Dendritic cell treated with granulocyte-macrophage colony-stimulating factor and Interleukin-4, amounts not matched to agents 40 ng/mL and 50 ng/mL, for 4 days (primary cell): Measurements from ENCODE around the gene IL17RB.

ENCODE experiments used
- H3K27ac Mint-ChIP-seq: one replicate; pipeline ENCODE4 v1.8.0; 2022; ENCODE audit warnings: mild to moderate bottlenecking, mixed read lengths
- H3K27me3 Mint-ChIP-seq: one replicate; pipeline ENCODE4 v1.8.0; 2022; ENCODE audit warnings: mild to moderate bottlenecking, mixed read lengths
- H3K36me3 Mint-ChIP-seq: one replicate; pipeline ENCODE4 v1.8.0; 2022; ENCODE audit warnings: low read depth, mixed read lengths
- H3K4me1 Mint-ChIP-seq: one replicate; pipeline ENCODE4 v1.8.0; 2022; ENCODE audit warnings: low read depth, mixed read lengths
- H3K4me3 Mint-ChIP-seq: one replicate; pipeline ENCODE4 v1.8.0; 2022; ENCODE audit warnings: mild to moderate bottlenecking, moderate library complexity, mixed read lengths
- H3K9me3 Mint-ChIP-seq: one replicate; pipeline ENCODE4 v1.8.0; 2022; ENCODE audit warnings: mixed read lengths
- intact Hi-C: fragments of 100-400 bp; cut with micrococcal nuclease; formaldehyde crosslinking; loops from one replicate; pipeline ENCODE4 v1.15.0; 2022

Gene IL17RB

GRCh38 chr3:53807117-53807810 lies 39.1 kb upstream of the IL17RB start:
- peaks cover 29% of the 10 kb centered on the region for H3K4me1 Mint-ChIP-seq
- H3K36me3 Mint-ChIP-seq, result no peaks in the 10 kb centered on the region
- peaks cover 50% of the 10 kb centered on the region for H3K27me3 Mint-ChIP-seq
- no peak overlapping the region for H3K4me3 Mint-ChIP-seq
- intact Hi-C loops, result no loop called here
- H3K9me3 Mint-ChIP-seq, result no peaks in the 10 kb centered on the region
- peak overlapping the region; percentile 56 for H3K27ac Mint-ChIP-seq

GRCh38 chr3:53808496-53808895 lies 37.9 kb upstream of the IL17RB start:
- H3K4me1 Mint-ChIP-seq, result peaks cover 29% of the 10 kb centered on the region
- H3K4me3 Mint-ChIP-seq, result no peak overlapping the region
- H3K9me3 Mint-ChIP-seq, result no peaks in the 10 kb centered on the region
- intact Hi-C loops, result no loop called here
- no peaks in the 10 kb centered on the region for H3K36me3 Mint-ChIP-seq
- peaks cover 48% of the 10 kb centered on the region for H3K27me3 Mint-ChIP-seq
- H3K27ac Mint-ChIP-seq, result no peak overlapping the region

DNA sequence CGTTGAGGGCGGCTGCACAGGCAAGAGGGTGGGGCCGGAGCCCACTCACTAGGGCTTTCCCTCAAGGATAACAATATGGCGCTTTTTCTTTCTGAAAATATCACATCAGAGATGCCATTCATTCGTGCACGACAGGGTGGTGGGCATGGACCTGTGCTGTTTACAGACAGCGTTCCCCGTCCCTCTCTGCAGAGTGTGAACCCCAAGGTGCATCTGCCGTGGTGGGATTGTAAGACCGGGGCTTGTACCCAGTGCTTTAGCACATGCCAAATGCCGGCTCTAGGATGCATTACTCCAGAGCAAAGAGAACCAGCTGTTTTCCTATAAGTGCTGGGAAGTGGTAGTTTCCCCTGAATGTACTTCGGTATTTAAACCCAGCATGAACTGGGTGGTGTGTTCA lies 37.1 kb upstream of the IL17RB start:
- H3K9me3 Mint-ChIP-seq, result no peaks in the 10 kb centered on the region
- H3K27me3 Mint-ChIP-seq, result peaks cover 41% of the 10 kb centered on the region
- intact Hi-C loops, result no loop called here
- H3K27ac Mint-ChIP-seq, result no peak overlapping the region
- no peak overlapping the region for H3K4me3 Mint-ChIP-seq
- no peaks in the 10 kb centered on the region for H3K36me3 Mint-ChIP-seq
- peaks cover 22% of the 10 kb centered on the region for H3K4me1 Mint-ChIP-seq

DNA sequence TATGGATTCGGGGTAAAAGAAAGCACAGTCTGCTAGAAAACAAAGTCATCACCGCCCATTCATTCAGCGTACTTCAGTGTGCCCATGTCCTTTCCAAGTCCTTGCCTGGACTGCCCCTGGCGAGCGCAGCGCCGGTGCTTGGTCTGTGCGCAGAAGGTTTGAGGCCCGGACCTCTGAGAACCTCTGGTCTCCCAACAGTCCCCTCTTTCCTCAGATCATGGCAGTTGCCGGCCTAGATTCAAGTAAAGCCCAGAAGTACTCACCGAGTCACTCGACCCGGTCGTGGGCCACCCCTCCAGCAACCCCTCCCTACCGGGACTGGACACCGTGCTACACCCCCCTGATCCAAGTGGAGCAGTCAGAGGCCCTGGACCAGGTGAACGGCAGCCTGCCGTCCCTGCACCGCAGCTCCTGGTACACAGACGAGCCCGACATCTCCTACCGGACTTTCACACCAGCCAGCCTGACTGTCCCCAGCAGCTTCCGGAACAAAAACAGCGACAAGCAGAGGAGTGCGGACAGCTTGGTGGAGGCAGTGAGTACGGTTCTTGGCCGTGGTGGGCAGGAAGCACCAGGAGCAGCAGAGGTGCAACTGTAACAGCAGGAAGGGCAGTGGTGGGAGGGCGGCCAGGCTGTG lies 36.5 kb upstream of the IL17RB start:
- Mint-ChIP-seq H3K4me1 (peaks cover 15% of the 10 kb centered on the region), H3K27me3 (peaks cover 37% of the 10 kb centered on the region), H3K36me3 (no peaks in the 10 kb centered on the region), H3K4me3 (no peak overlapping the region), H3K27ac (no peak overlapping the region), H3K9me3 (no peaks in the 10 kb centered on the region)
- intact Hi-C loops, result no loop called here

GRCh38 chr3:53811143-53811927 lies 35.0 kb upstream of the IL17RB start:
- Mint-ChIP-seq H3K36me3 (no peaks in the 10 kb centered on the region), H3K27ac (no peak overlapping the region), H3K4me1 (peaks cover 5% of the 10 kb centered on the region), H3K27me3 (peaks cover 26% of the 10 kb centered on the region), H3K4me3 (no peak overlapping the region), H3K9me3 (no peaks in the 10 kb centered on the region)
- intact Hi-C loops, result no loop called here

GRCh38 chr3:53812434-53812833 lies 33.9 kb upstream of the IL17RB start:
- no peaks in the 10 kb centered on the region for H3K9me3 Mint-ChIP-seq
- H3K27ac Mint-ChIP-seq, result no peak overlapping the region
- peaks cover under 1% of the 10 kb centered on the region for H3K36me3 Mint-ChIP-seq
- intact Hi-C loops, result no loop called here
- no peaks in the 10 kb centered on the region for H3K4me1 Mint-ChIP-seq
- H3K27me3 Mint-ChIP-seq, result peaks cover 24% of the 10 kb centered on the region
- no peak overlapping the region for H3K4me3 Mint-ChIP-seq

DNA sequence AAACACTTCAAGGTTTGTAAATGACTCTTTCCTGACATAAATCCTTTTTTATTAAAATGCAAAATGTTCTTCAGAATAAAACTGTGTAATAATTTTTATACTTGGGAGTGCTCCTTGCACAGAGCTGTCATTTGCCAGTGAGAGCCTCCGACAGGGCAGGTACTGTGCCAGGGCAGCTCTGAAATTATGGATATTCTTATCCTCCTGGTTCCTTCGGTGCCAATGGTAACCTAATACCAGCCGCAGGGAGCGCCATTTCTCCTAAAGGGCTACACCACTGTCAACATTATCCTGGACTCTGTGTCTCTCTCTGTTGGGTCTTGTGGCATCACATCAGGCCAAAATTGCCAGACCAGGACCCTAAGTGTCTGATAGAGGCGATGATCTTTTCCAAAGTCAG lies 33.1 kb upstream of the IL17RB start:
- no peak overlapping the region for H3K27ac Mint-ChIP-seq
- peaks cover 28% of the 10 kb centered on the region for H3K27me3 Mint-ChIP-seq
- intact Hi-C loops, result no loop called here
- H3K36me3 Mint-ChIP-seq, result peaks cover 8% of the 10 kb centered on the region
- H3K9me3 Mint-ChIP-seq, result no peaks in the 10 kb centered on the region
- no peak overlapping the region for H3K4me3 Mint-ChIP-seq
- H3K4me1 Mint-ChIP-seq, result no peaks in the 10 kb centered on the region

DNA sequence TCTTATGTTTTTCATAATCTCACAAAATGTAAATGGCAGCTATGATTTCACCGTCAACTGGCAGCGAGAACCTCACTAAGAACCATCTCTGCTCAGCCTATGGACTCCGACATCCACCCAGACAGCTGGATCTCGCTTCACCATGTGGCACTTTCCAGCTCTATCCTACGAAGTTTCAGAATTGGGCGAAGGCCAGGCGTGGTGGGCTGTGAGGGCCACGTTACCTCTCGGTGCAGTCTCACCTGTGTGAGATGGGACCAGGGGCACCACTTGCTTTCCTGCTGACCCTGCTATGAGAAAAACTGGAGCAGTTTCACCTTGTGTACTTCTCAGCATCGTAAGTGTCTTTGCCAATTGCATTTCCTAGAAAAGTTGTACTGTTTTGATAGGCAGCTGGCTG lies 32.5 kb upstream of the IL17RB start:
- peaks cover 14% of the 10 kb centered on the region for H3K36me3 Mint-ChIP-seq
- H3K4me3 Mint-ChIP-seq, result no peak overlapping the region
- peaks cover 29% of the 10 kb centered on the region for H3K27me3 Mint-ChIP-seq
- intact Hi-C loops, result no loop called here
- no peaks in the 10 kb centered on the region for H3K4me1 Mint-ChIP-seq
- H3K9me3 Mint-ChIP-seq, result no peaks in the 10 kb centered on the region
- H3K27ac Mint-ChIP-seq, result no peak overlapping the region

- intact Hi-C loops, result no loop called here
- H3K9me3 Mint-ChIP-seq, result no peaks in the 10 kb centered on the region
- peaks cover 26% of the 10 kb centered on the region for H3K36me3 Mint-ChIP-seq
- H3K4me3 Mint-ChIP-seq, result no peak overlapping the region
- no peaks in the 10 kb centered on the region for H3K4me1 Mint-ChIP-seq
- H3K27ac Mint-ChIP-seq, result no peak overlapping the region
- peaks cover 31% of the 10 kb centered on the region for H3K27me3 Mint-ChIP-seq
Measured at GRCh38 chr3:53815067-53815466, 31.3 kb upstream of the IL17RB start.

DNA sequence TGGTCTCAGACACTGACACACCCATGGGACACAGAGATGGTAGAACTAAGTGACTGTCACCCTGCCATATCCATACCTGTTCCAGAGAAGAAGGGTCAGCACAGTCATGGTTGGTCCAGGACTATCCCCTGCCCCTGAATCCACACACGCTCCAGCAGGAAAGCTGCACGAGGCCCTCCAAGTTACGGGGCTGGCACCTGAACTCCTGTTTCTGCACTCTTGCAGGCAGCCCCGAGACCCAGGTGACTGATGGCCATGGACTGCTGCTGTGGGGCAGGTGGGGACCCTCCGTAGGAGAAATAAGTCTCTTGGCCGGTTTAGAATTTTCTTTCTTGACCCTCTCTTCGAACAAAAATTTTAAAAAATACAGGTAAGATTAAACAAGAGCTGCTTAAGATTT lies 30.7 kb upstream of the IL17RB start:
- H3K9me3 Mint-ChIP-seq, result no peaks in the 10 kb centered on the region
- H3K27ac Mint-ChIP-seq, result no peak overlapping the region
- H3K4me1 Mint-ChIP-seq, result no peaks in the 10 kb centered on the region
- peaks cover 32% of the 10 kb centered on the region for H3K27me3 Mint-ChIP-seq
- intact Hi-C loops, result no loop called here
- H3K4me3 Mint-ChIP-seq, result no peak overlapping the region
- peaks cover 28% of the 10 kb centered on the region for H3K36me3 Mint-ChIP-seq

GRCh38 chr3:53816425-53816824 lies 29.9 kb upstream of the IL17RB start:
- peaks cover 28% of the 10 kb centered on the region for H3K36me3 Mint-ChIP-seq
- intact Hi-C loops, result no loop called here
- H3K4me3 Mint-ChIP-seq, result no peak overlapping the region

GRCh38 chr3:53817211-53817610 lies 29.2 kb upstream of the IL17RB start:
- Mint-ChIP-seq H3K4me3 (no peak overlapping the region), H3K27me3 (peaks cover 30% of the 10 kb centered on the region), H3K27ac (no peak overlapping the region), H3K9me3 (no peaks in the 10 kb centered on the region), H3K4me1 (no peaks in the 10 kb centered on the region), H3K36me3 (peaks cover 28% of the 10 kb centered on the region)
- intact Hi-C loops, result no loop called here

More at GRCh38 chr3:53816425-53816824, 29.9 kb upstream of the IL17RB start:
- peaks cover 30% of the 10 kb centered on the region for H3K27me3 Mint-ChIP-seq
- H3K4me1 Mint-ChIP-seq, result no peaks in the 10 kb centered on the region
- H3K27ac Mint-ChIP-seq, result no peak overlapping the region
- H3K9me3 Mint-ChIP-seq, result no peaks in the 10 kb centered on the region

DNA sequence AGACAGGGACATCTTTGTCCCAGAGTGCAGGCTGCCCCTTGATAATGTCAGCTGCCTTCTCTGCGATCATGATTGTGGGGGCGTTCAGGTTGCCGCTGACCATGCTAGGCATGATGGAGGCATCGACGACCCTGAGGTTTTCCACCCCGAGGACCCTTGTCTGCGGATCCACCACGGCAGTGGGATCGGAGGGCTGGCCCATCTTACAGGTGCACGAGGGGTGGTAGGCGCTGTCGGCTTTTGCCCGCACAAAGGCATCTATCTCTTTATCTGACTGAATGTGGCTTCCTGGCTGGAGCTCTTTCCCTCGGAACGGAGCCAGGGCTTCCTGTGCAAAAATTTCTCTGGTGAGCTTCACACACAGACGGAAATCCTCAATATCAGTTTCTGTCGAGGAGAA lies 28.6 kb upstream of the IL17RB start:
- Mint-ChIP-seq H3K4me1 (no peaks in the 10 kb centered on the region), H3K36me3 (peaks cover 28% of the 10 kb centered on the region), H3K4me3 (no peak overlapping the region), H3K27me3 (peaks cover 30% of the 10 kb centered on the region), H3K9me3 (no peaks in the 10 kb centered on the region), H3K27ac (no peak overlapping the region)
- intact Hi-C loops, result no loop called here
